ENCODE results near the gene DARS1.

The DARS1 gene

GRCh38 chr2:135985018-135985825 lies at the start of gene DARS1:
Gene DARS1 (minus strand): TSS chr2:135985626. CDS start chr2:135985468, 158 bp downstream.
- H3K27ac ChIP-seq = peak within 1 kb of the TSS; percentile 95

GRCh38 chr2:136034629-136035028 lies 49.2 kb upstream of the DARS1 start:
- DNase-seq (ENCODE audit: low read depth, low spot score) = no peak

More at GRCh38 chr2:135985018-135985825, at the start of gene DARS1:
- peak; percentile 71 for DNase-seq (ENCODE audit: low read depth, low spot score)

GRCh38 chr2:136032817-136033535 lies 47.5 kb upstream of the DARS1 start:
- H3K27ac ChIP-seq = no peak overlapping the region
- DNase-seq (ENCODE audit: low read depth, low spot score) = no peak

More at GRCh38 chr2:136034629-136035028, 49.2 kb upstream of the DARS1 start:
- H3K27ac ChIP-seq = no peak overlapping the region

GRCh38 chr2:136032192-136032591 lies 46.8 kb upstream of the DARS1 start:
- DNase-seq (ENCODE audit: low read depth, low spot score) = no peak
- no peak overlapping the region for H3K27ac ChIP-seq

- H3K27ac ChIP-seq = no peak overlapping the region
- DNase-seq (ENCODE audit: low read depth, low spot score) = no peak
These were observed 46.3 kb upstream of the DARS1 start for GRCh38 chr2:136031711-136032110.

GRCh38 chr2:136030406-136030805 lies 45.0 kb upstream of the DARS1 start:
- no peak for DNase-seq (ENCODE audit: low read depth, low spot score)

GRCh38 chr2:136029149-136029548 lies 43.7 kb upstream of the DARS1 start:
- DNase-seq (ENCODE audit: low read depth, low spot score) = no peak
- no peak overlapping the region for H3K27ac ChIP-seq

More at GRCh38 chr2:136030406-136030805, 45.0 kb upstream of the DARS1 start:
- H3K27ac ChIP-seq = no peak overlapping the region

GRCh38 chr2:136028001-136028400 lies 42.6 kb upstream of the DARS1 start:
- H3K27ac ChIP-seq = no peak overlapping the region
- DNase-seq (ENCODE audit: low read depth, low spot score) = no peak

GRCh38 chr2:136027112-136027511 lies 41.7 kb upstream of the DARS1 start:
- no peak overlapping the region for H3K27ac ChIP-seq
- no peak for DNase-seq (ENCODE audit: low read depth, low spot score)

GRCh38 chr2:136025057-136025973 lies 39.9 kb upstream of the DARS1 start:
- peak; percentile 3 for DNase-seq (ENCODE audit: low read depth, low spot score)
- H3K27ac ChIP-seq = no peak overlapping the region

GRCh38 chr2:136024616-136025015 lies 39.2 kb upstream of the DARS1 start:
- no peak for DNase-seq (ENCODE audit: low read depth, low spot score)

GRCh38 chr2:136024185-136024584 lies 38.8 kb upstream of the DARS1 start:
- DNase-seq (ENCODE audit: low read depth, low spot score) = no peak
- no peak overlapping the region for H3K27ac ChIP-seq

More at GRCh38 chr2:136024616-136025015, 39.2 kb upstream of the DARS1 start:
- H3K27ac ChIP-seq = no peak overlapping the region

- DNase-seq (ENCODE audit: low read depth, low spot score) = no peak
- no peak overlapping the region for H3K27ac ChIP-seq
These were observed 38.0 kb upstream of the DARS1 start for GRCh38 chr2:136023416-136023815.

- H3K27ac ChIP-seq = no peak overlapping the region
- no peak for DNase-seq (ENCODE audit: low read depth, low spot score)
These were observed 37.1 kb upstream of the DARS1 start for GRCh38 chr2:136022396-136023146.

GRCh38 chr2:136021976-136022375 lies 36.5 kb upstream of the DARS1 start:
- DNase-seq (ENCODE audit: low read depth, low spot score) = no peak
- no peak overlapping the region for H3K27ac ChIP-seq

- no peak for DNase-seq (ENCODE audit: low read depth, low spot score)
- H3K27ac ChIP-seq = no peak overlapping the region
These were observed 36.0 kb upstream of the DARS1 start for GRCh38 chr2:136021406-136021805.

GRCh38 chr2:136020831-136021230 lies 35.4 kb upstream of the DARS1 start:
- no peak for DNase-seq (ENCODE audit: low read depth, low spot score)
- no peak overlapping the region for H3K27ac ChIP-seq

- no peak for DNase-seq (ENCODE audit: low read depth, low spot score)
- H3K27ac ChIP-seq = no peak overlapping the region
These were observed 34.4 kb upstream of the DARS1 start for GRCh38 chr2:136019825-136020224.

GRCh38 chr2:136019306-136019705 lies 33.9 kb upstream of the DARS1 start:
- DNase-seq (ENCODE audit: low read depth, low spot score) = no peak
- H3K27ac ChIP-seq = no peak overlapping the region

GRCh38 chr2:136017786-136018185 lies 32.4 kb upstream of the DARS1 start:
- DNase-seq (ENCODE audit: low read depth, low spot score) = no peak
- H3K27ac ChIP-seq = no peak overlapping the region

Data from epithelial cell of prostate (primary cell).